H1 (cell line): ENCODE results near the gene OR14A16. TPM values are rescaled to one million over a fixed set of nuclear protein-coding genes. Genes with fewer than 3 reads are reported as not detected.

ENCODE experiments used
- CTCF ChIA-PET: fragments of 300-600 bp; sonication (Branson Sonifier 250); formaldehyde crosslinking; loops from one replicate; lab custom pipeline; 2021; ENCODE audit not compliant: partially characterized antibody; lab: Charles Lee
- POLR2A ChIA-PET: fragments of 300-600 bp; sonication (Branson Sonifier 250); formaldehyde crosslinking; loops from one replicate; lab custom pipeline; 2021; ENCODE audit warnings: inconsistent platforms; ENCODE audit not compliant: partially characterized antibody; lab: Charles Lee
- DNase-seq, 2 experiments: peaks; one replicate each; pipeline versions ENCODE4 v3.0.0 to v3.0.0-alpha.2; 2010 to 2022; ENCODE audit warnings: low spot score in 2 of 2, low read depth in 1 of 2, mixed read lengths in 1 of 2
- FAIRE-seq: peaks from 2 replicates; lab custom pipeline; 2011; peaks lifted over from hg19 to GRCh38; lab: Jason Lieb, UNC
- H2AFZ ChIP-seq: 2 replicates; pipeline ENCODE4 v1.8.1; 2012; ENCODE audit warnings: low read length, inconsistent platforms
- H2AK5ac ChIP-seq: 2 replicates; pipeline ENCODE4 v1.6.1; 2013; ENCODE audit warnings: low read depth, low read length
- H2BK120ac ChIP-seq: replicated peaks from 2 replicates; pipeline ENCODE3; 2013; ENCODE audit warnings: low read depth, low read length, inconsistent platforms
- H2BK12ac ChIP-seq: 2 replicates; pipeline ENCODE4 v1.6.1; 2013; ENCODE audit warnings: low read depth, low read length
- H2BK15ac ChIP-seq: 2 replicates; pipeline ENCODE4 v1.6.1; 2013; ENCODE audit warnings: low read length
- H2BK20ac ChIP-seq: 2 replicates; pipeline ENCODE4 v1.6.1; 2013; ENCODE audit warnings: low read length
- H2BK5ac ChIP-seq: 2 replicates; pipeline ENCODE4 v1.6.1; 2013; ENCODE audit warnings: low read depth, low read length
- H3K14ac ChIP-seq: 2 replicates; pipeline ENCODE4 v1.6.1; 2013; ENCODE audit warnings: inconsistent platforms; ENCODE audit not compliant: insufficient read length
- H3K18ac ChIP-seq: 2 replicates; pipeline ENCODE4 v1.6.1; 2013; ENCODE audit warnings: low read length; ENCODE audit errors: extremely low read depth
- H3K23ac ChIP-seq: 2 replicates; pipeline ENCODE4 v1.6.1; 2013; ENCODE audit warnings: inconsistent platforms; ENCODE audit not compliant: insufficient read length
- H3K23me2 ChIP-seq: 2 replicates; pipeline ENCODE4 v1.6.1; 2013; ENCODE audit warnings: low read depth, low read length
- H3K27ac ChIP-seq: 2 replicates; pipeline ENCODE4 v1.6.1; 2011; ENCODE audit warnings: low read depth, low read length, inconsistent platforms
- H3K27me3 ChIP-seq, 4 experiments: replicated peaks in 1 of 4; 1 replicate in 1 of 4; 2 replicates in 3 of 4; pipeline versions ENCODE4 v1.6.1 to v1.8.1; 2011 to 2013; ENCODE audit warnings: low read length in 3 of 4, mild to moderate bottlenecking in 3 of 4, inconsistent platforms in 2 of 4, mixed read lengths in 2 of 4, moderate library complexity in 1 of 4; ENCODE audit not compliant: control insufficient read depth in 3 of 4, insufficient read depth in 3 of 4; ENCODE audit errors: extremely low read depth in 1 of 4
- H3K36me3 ChIP-seq, 4 experiments: 2 replicates each; pipeline versions ENCODE4 v1.6.1 to v1.8.1; 2011 to 2013; ENCODE audit warnings: mild to moderate bottlenecking in 4 of 4, low read length in 3 of 4, moderate library complexity in 2 of 4, control low read depth in 1 of 4, inconsistent platforms in 1 of 4; ENCODE audit not compliant: insufficient read depth in 4 of 4, control insufficient read depth in 2 of 4
- H3K4ac ChIP-seq: replicated peaks from 2 replicates; pipeline ENCODE3; 2013; ENCODE audit warnings: low read length, low read depth, mixed read lengths, inconsistent platforms; ENCODE audit not compliant: insufficient read length
- H3K4me1 ChIP-seq, 4 experiments: replicated peaks in 1 of 4; 1 replicate in 1 of 4; 2 replicates in 3 of 4; pipeline versions ENCODE4 v1.6.1 to v1.8.1; 2011 to 2013; ENCODE audit warnings: low read length in 3 of 4, inconsistent platforms in 2 of 4, mixed read lengths in 1 of 4; ENCODE audit not compliant: insufficient read depth in 4 of 4, control insufficient read depth in 3 of 4
- H3K4me2 ChIP-seq, 2 experiments: 2 replicates each; pipeline versions ENCODE4 v1.6.1 to v1.8.1; 2011 to 2013; ENCODE audit warnings: low read depth in 2 of 2, low read length in 2 of 2, control low read depth in 1 of 2, inconsistent platforms in 1 of 2, mild to moderate bottlenecking in 1 of 2; ENCODE audit not compliant: insufficient read depth in 1 of 2
- H3K4me3 ChIP-seq, 4 experiments: fragments of 200-600, 300-600 bp in 1 of 4; sonication (generic), shearing (Covaris generic), sonication (Bioruptor Twin) in 1 of 4; 2 replicates each; pipeline versions ENCODE4 v1.5.1 to v1.8.1; 2011 to 2016; ENCODE audit warnings: low read length in 4 of 4, low read depth in 3 of 4, control low read depth in 2 of 4, inconsistent platforms in 2 of 4, mild to moderate bottlenecking in 2 of 4, mixed read lengths in 1 of 4, moderate library complexity in 1 of 4; ENCODE audit not compliant: insufficient read depth in 2 of 4; ENCODE audit errors: extremely low read depth in 1 of 4
- H3K56ac ChIP-seq: replicated peaks from 2 replicates; pipeline ENCODE3; 2013; ENCODE audit warnings: low read depth, mild to moderate bottlenecking, mixed read lengths, low read length, inconsistent platforms; ENCODE audit not compliant: insufficient read length
- H3K79me1 ChIP-seq: 2 replicates; pipeline ENCODE4 v1.6.1; 2013; ENCODE audit warnings: low read depth, low read length, control low read depth
- H3K79me2 ChIP-seq, 2 experiments: 2 replicates each; pipeline versions ENCODE4 v1.6.1 to v1.8.1; 2012 to 2013; ENCODE audit warnings: low read length in 2 of 2, mild to moderate bottlenecking in 2 of 2, inconsistent platforms in 1 of 2; ENCODE audit not compliant: insufficient read depth in 2 of 2, control insufficient read depth in 1 of 2
- H3K9ac ChIP-seq, 4 experiments: replicated peaks in 1 of 4; 1 replicate in 1 of 4; 2 replicates in 3 of 4; pipeline versions ENCODE4 v1.6.1 to v1.8.1; 2011 to 2013; ENCODE audit warnings: low read depth in 3 of 4, low read length in 3 of 4, control low read depth in 2 of 4, mild to moderate bottlenecking in 2 of 4, moderate library complexity in 2 of 4, inconsistent platforms in 1 of 4; ENCODE audit errors: extremely low read depth in 1 of 4
- H3K9me3 ChIP-seq, 2 experiments: 2 replicates each; pipeline versions ENCODE4 v1.6.1 to v1.8.1; 2012 to 2013; ENCODE audit warnings: mild to moderate bottlenecking in 2 of 2, moderate library complexity in 2 of 2, control low read depth in 1 of 2, inconsistent platforms in 1 of 2, low read depth in 1 of 2, low read length in 1 of 2, mixed read lengths in 1 of 2; ENCODE audit not compliant: insufficient read depth in 2 of 2
- H4K20me1 ChIP-seq, 2 experiments: replicated peaks in 1 of 2; 2 replicates each; pipeline versions ENCODE3 to v1.8.1; 2011 to 2013; ENCODE audit warnings: inconsistent platforms in 2 of 2, low read length in 2 of 2, mild to moderate bottlenecking in 1 of 2; ENCODE audit not compliant: insufficient read depth in 2 of 2, control insufficient read depth in 1 of 2
- H4K5ac ChIP-seq: 2 replicates; pipeline ENCODE4 v1.6.1; 2013; ENCODE audit warnings: low read length, low read depth, mixed read lengths, inconsistent platforms; ENCODE audit not compliant: insufficient read length
- H4K8ac ChIP-seq: 2 replicates; pipeline ENCODE4 v1.8.0; 2013; ENCODE audit warnings: mild to moderate bottlenecking, moderate library complexity, low read length, inconsistent platforms; ENCODE audit not compliant: insufficient read depth; ENCODE audit errors: extremely low read depth
- H4K91ac ChIP-seq: replicated peaks from 2 replicates; pipeline ENCODE3; 2013; ENCODE audit warnings: low read length, mixed read lengths, inconsistent platforms; ENCODE audit not compliant: insufficient read length
- BCL11A ChIP-seq, 2 experiments: IDR thresholded peaks; one replicate each; pipeline ENCODE4 v1.6.1; 2011; ENCODE audit warnings: low read depth in 2 of 2, low read length in 2 of 2, mild to moderate bottlenecking in 2 of 2
- HDAC2 ChIP-seq, 2 experiments: fragments of 300-600 bp in 1 of 2; sonication (generic) in 1 of 2; IDR thresholded peaks; 2 replicates each; pipeline ENCODE4 v1.6.1; 2011 to 2012; ENCODE audit warnings: low read depth in 2 of 2, low read length in 2 of 2, mild to moderate bottlenecking in 2 of 2, moderate library complexity in 2 of 2, borderline replicate concordance in 1 of 2, inconsistent platforms in 1 of 2
- MAFK ChIP-seq: IDR thresholded peaks from 2 replicates; pipeline ENCODE4 v1.6.1; 2012; ENCODE audit warnings: low read depth, mild to moderate bottlenecking, improper control_type of control experiment, low read length
- polyA plus RNA-seq, 7 experiments: library from polyadenylated mRNA; depleted of rRNA in 3 of 7; stranded (reverse) in 5 of 7; unstranded in 2 of 7; fragments of >200 nt in 5 of 7; fragments of 200-250 nt in 2 of 7; gene quantifications; 1 replicate in 5 of 7; 2 replicates in 1 of 7; 4 replicates in 1 of 7; pipeline versions ENCODE4 v1.2.1 to v1.2.3, GENCODE V29; 2011 to 2013; ENCODE audit warnings: missing spikeins in 2 of 7, mixed read lengths in 2 of 7
- total RNA-seq: library from RNA; stranded (reverse); fragmentation: NEBNext Ultra II Directional; extraction: Animal tissue kit (Norgen Biotek cat#: 25700); gene quantifications from 2 replicates; pipeline ENCODE4 v1.2.1, GENCODE V29; 2021

Gene OR14A16
- total and polyA plus RNA-seq, 2 of the 8 experiments (the other 6 are each of a cell fraction or from before 2014, with no cell fraction given): not detected

- Histone ChIP-seq H3K4me3 (no peak overlapping the region), H4K20me1 (no peaks in the 10 kb centered on the region), H2BK12ac (no peak overlapping the region), H2BK20ac (no peak overlapping the region), H3K9me3 (peaks cover 47% of the 10 kb centered on the region in 2 experiments), H2BK15ac (no peak overlapping the region), H4K8ac (no peak overlapping the region), H2BK5ac (no peak overlapping the region), H3K4me1 (no peaks in the 10 kb centered on the region), H3K4me2 (no peak overlapping the region), H3K27me3 (no peaks in the 10 kb centered on the region), H3K9ac (no peak overlapping the region), H3K79me2 (no peaks in the 10 kb centered on the region), H4K5ac (no peak overlapping the region), H3K36me3 (no peaks in the 10 kb centered on the region; a peak in 1 of 8 replicates), H3K27ac (no peak overlapping the region), H4K91ac (no peak overlapping the region), H3K56ac (no peak overlapping the region), H3K23me2 (no peaks in the 10 kb centered on the region), H3K18ac (no peak overlapping the region), H2AK5ac (no peak overlapping the region), H2AFZ (no peak overlapping the region), H3K4ac (no peak overlapping the region), H3K14ac (no peak overlapping the region), H3K23ac (no peak overlapping the region), H2BK120ac (no peak overlapping the region), H3K79me1 (no peaks in the 10 kb centered on the region)
- peak; percentile 82; the same call in 1 of the 2 replicates for TF ChIP-seq MAFK
- no peak for TF ChIP-seq HDAC2 (IDR thresholded peaks at IDR 0.05; ENCODE audit: borderline replicate concordance in 1 of 2, low read depth in 2 of 2, low read length in 2 of 2)
- TF ChIP-seq BCL11A (IDR thresholded peaks at IDR 0.05; ENCODE audit: low read depth in 2 of 2, low read length in 2 of 2): no peak
- CTCF ChIA-PET: no interaction called here
- no peak for DNase-seq
- POLR2A ChIA-PET: no interaction called here
- FAIRE-seq: no peak
Measured at GRCh38 chr1:247769603-247770002, 54.3 kb downstream of the OR14A16 start.

Other genes starting within 250 kb of the OR14A16 start
- not detected in 2 replicates for gene OR2G2, start 235.8 kb downstream of the OR14A16 start, total RNA-seq
- not detected in 2 replicates for gene OR2G2, start 235.8 kb downstream of the OR14A16 start, polyA plus RNA-seq (2011; rRNA removed)
- gene OR2G3, start 218.5 kb downstream of the OR14A16 start, total RNA-seq: not detected in 2 replicates
- not detected in 2 replicates for gene OR2G3, start 218.5 kb downstream of the OR14A16 start, polyA plus RNA-seq (2011; rRNA removed)
- gene OR13G1, start 144.4 kb downstream of the OR14A16 start, total RNA-seq: not detected in 2 replicates
- not detected in 2 replicates for gene OR13G1, start 144.4 kb downstream of the OR14A16 start, polyA plus RNA-seq (2011; rRNA removed)
- gene OR6F1, start 107.5 kb downstream of the OR14A16 start, total RNA-seq: not detected in 2 replicates
- gene OR6F1, start 107.5 kb downstream of the OR14A16 start, polyA plus RNA-seq (2011; rRNA removed): not detected in 2 replicates
- not detected in 2 replicates for gene OR14K1, start 85.5 kb downstream of the OR14A16 start, total RNA-seq
- gene OR14K1, start 85.5 kb downstream of the OR14A16 start, polyA plus RNA-seq (2011; rRNA removed): not detected in 2 replicates
- gene OR14A2, start 76.0 kb downstream of the OR14A16 start, total RNA-seq: not detected in 2 replicates
- gene OR14A2, start 76.0 kb downstream of the OR14A16 start, polyA plus RNA-seq (2011; rRNA removed): not detected in 2 replicates
- not detected in 2 replicates for gene OR1C1, start 63.6 kb downstream of the OR14A16 start, total RNA-seq
- not detected in 2 replicates for gene OR1C1, start 63.6 kb downstream of the OR14A16 start, polyA plus RNA-seq (2011; rRNA removed)
- not detected in 2 replicates for gene OR11L1, start 17.8 kb upstream of the OR14A16 start, total RNA-seq
- gene OR11L1, start 17.8 kb upstream of the OR14A16 start, polyA plus RNA-seq (2011; rRNA removed): not detected in 2 replicates
- gene TRIM58, start 33.1 kb upstream of the OR14A16 start, total RNA-seq: 2.1 and 2.8 TPM in 2 replicates
- not detected in 2 replicates for gene TRIM58, start 33.1 kb upstream of the OR14A16 start, polyA plus RNA-seq (2011; rRNA removed)
- 0.82 and 1.1 TPM in 2 replicates for gene OR2W3, start 71.5 kb upstream of the OR14A16 start, total RNA-seq
- 0.08 and 0.12 TPM in 2 replicates for gene OR2W3, start 71.5 kb upstream of the OR14A16 start, polyA plus RNA-seq (2011; rRNA removed)
- gene OR2T8, start 96.1 kb upstream of the OR14A16 start, total RNA-seq: not detected in 2 replicates
- gene OR2T8, start 96.1 kb upstream of the OR14A16 start, polyA plus RNA-seq (2011; rRNA removed): not detected in 2 replicates
- gene OR2AJ1, start 100.8 kb upstream of the OR14A16 start, total RNA-seq: not detected in 2 replicates
- not detected in 2 replicates for gene OR2AJ1, start 100.8 kb upstream of the OR14A16 start, polyA plus RNA-seq (2011; rRNA removed)
- not detected in 2 replicates for gene OR2L8, start 124.7 kb upstream of the OR14A16 start, total RNA-seq
- gene OR2L8, start 124.7 kb upstream of the OR14A16 start, polyA plus RNA-seq (2011; rRNA removed): not detected in 2 replicates
- not detected in 2 replicates for gene OR2AK2, start 141.1 kb upstream of the OR14A16 start, total RNA-seq
- gene OR2AK2, start 141.1 kb upstream of the OR14A16 start, polyA plus RNA-seq (2011; rRNA removed): not detected in 2 replicates
- gene OR2L5, start 189.5 kb upstream of the OR14A16 start, total RNA-seq: not detected in 2 replicates
- not detected in 2 replicates for gene OR2L5, start 189.5 kb upstream of the OR14A16 start, polyA plus RNA-seq (2011; rRNA removed)
- 0.10 TPM in 1 of 2 replicates, not detected in the other for gene OR2L2, start 206.0 kb upstream of the OR14A16 start, total RNA-seq
- not detected in 2 replicates for gene OR2L2, start 206.0 kb upstream of the OR14A16 start, polyA plus RNA-seq (2011; rRNA removed)
- gene OR2L3, start 222.7 kb upstream of the OR14A16 start, total RNA-seq: not detected in 2 replicates
- not detected in 2 replicates for gene OR2L3, start 222.7 kb upstream of the OR14A16 start, polyA plus RNA-seq (2011; rRNA removed)